HCT116 (cell line): ENCODE data around the gene CPA2. TPM values are rescaled to one million over a fixed set of nuclear protein-coding genes. Genes with fewer than 3 reads are reported as not detected.

Source experiments
- ATAC-seq: fragments of 200-7000 bp; cut with Tn5 transposase; 2 replicates; pipeline ENCODE4 v1.9.1; 2020; ENCODE audit warnings: mild to moderate bottlenecking, moderate library complexity
- BruUV-seq: library from RNA; stranded (reverse); fragments of 400-500 nt; replicated peaks from 2 replicates; lab custom pipeline; 2021; lab: Mats Ljungman, UMichigan
- CTCF ChIA-PET: fragments of 300-600 bp; sonication (Branson Sonifier 250); formaldehyde crosslinking; loops from one replicate; lab custom pipeline; 2021; ENCODE audit warnings: antibody characterized with exemption; lab: Charles Lee
- POLR2A ChIA-PET: fragments of 300-600, 350-600 bp; sonication (Branson Sonifier 250); formaldehyde crosslinking; loops from one replicate; lab custom pipeline; 2021; ENCODE audit warnings: antibody characterized with exemption; lab: Charles Lee
- RAD21 ChIA-PET, 2 experiments: fragments of 300-600 bp; sonication (Branson Sonifier 250); formaldehyde crosslinking; loops; one replicate each; lab custom pipeline; 2023; ENCODE audit warnings: low total read pairs in 2 of 2; ENCODE audit not compliant: uncharacterized antibody in 2 of 2, unreplicated experiment in 2 of 2, low non-redundant PET in 1 of 2; lab: Charles Lee
- DNase-seq: peaks from one replicate; pipeline ENCODE4 v3.0.0-alpha.2; 2010; ENCODE audit warnings: low read depth, low spot score
- H2AFZ ChIP-seq: fragments of 200-600 bp; shearing (Covaris generic), sonication (generic); 2 replicates; pipeline ENCODE4 v1.6.1; 2017; ENCODE audit warnings: low read depth, mixed run types, mixed read lengths, antibody characterized with exemption, low read length; ENCODE audit not compliant: poor library complexity, severe bottlenecking
- H3K27ac ChIP-seq: 2 replicates; pipeline ENCODE4 v1.5.1; 2012; ENCODE audit warnings: low read depth, low read length
- H3K27me3 ChIP-seq: fragments of 200-600 bp; sonication (generic); 2 replicates; pipeline ENCODE4 v1.6.1; 2016; ENCODE audit warnings: mixed run types, low read length, mixed read lengths; ENCODE audit not compliant: insufficient read depth
- H3K36me3 ChIP-seq, 2 experiments: fragments of 200-500 bp in 1 of 2; fragments of 200-600 bp in 1 of 2; sonication (Bioruptor generic) in 1 of 2; sonication (generic) in 1 of 2; 2 replicates each; pipeline versions ENCODE4 v1.5.1 to v1.6.1; 2014 to 2016; ENCODE audit warnings: low read length in 2 of 2, inconsistent platforms in 1 of 2, mixed read lengths in 1 of 2, mixed run types in 1 of 2; ENCODE audit not compliant: insufficient read depth in 2 of 2, control insufficient read depth in 1 of 2
- H3K4me1 ChIP-seq, 2 experiments: fragments of 200-600 bp in 1 of 2; sonication (generic) in 1 of 2; 2 replicates each; pipeline versions ENCODE4 v1.5.1 to v1.6.1; 2012 to 2017; ENCODE audit warnings: low read length in 2 of 2, inconsistent platforms in 1 of 2, mild to moderate bottlenecking in 1 of 2, mixed read lengths in 1 of 2, mixed run types in 1 of 2, moderate library complexity in 1 of 2; ENCODE audit not compliant: insufficient read depth in 2 of 2, control insufficient read depth in 1 of 2
- H3K4me2 ChIP-seq: fragments of 200-600 bp; sonication (generic); 2 replicates; pipeline ENCODE4 v1.6.1; 2017; ENCODE audit warnings: mixed run types, low read length, mixed read lengths
- H3K4me3 ChIP-seq, 2 experiments: fragments of 200-600 bp in 1 of 2; sonication (generic) in 1 of 2; replicated peaks in 1 of 2; 2 replicates each; pipeline ENCODE4 v1.5.1; 2011 to 2016; ENCODE audit warnings: low read length in 2 of 2, control low read depth in 1 of 2, low read depth in 1 of 2, mild to moderate bottlenecking in 1 of 2, mixed read lengths in 1 of 2, mixed run types in 1 of 2
- H3K79me2 ChIP-seq: fragments of 200-600 bp; sonication (generic); 2 replicates; pipeline ENCODE4 v1.6.1; 2017; ENCODE audit warnings: mild to moderate bottlenecking, mixed run types, low read length, moderate library complexity, mixed read lengths; ENCODE audit not compliant: insufficient read depth
- H3K9ac ChIP-seq: fragments of 200-600 bp; sonication (generic); 2 replicates; pipeline ENCODE4 v1.6.1; 2016; ENCODE audit warnings: low read length, mixed read lengths
- H3K9me2 ChIP-seq: fragments of 200-600 bp; sonication (generic), shearing (Covaris generic); 2 replicates; pipeline ENCODE4 v1.6.1; 2017; ENCODE audit warnings: mixed run types, mild to moderate bottlenecking, moderate library complexity; ENCODE audit not compliant: insufficient read depth
- H3K9me3 ChIP-seq, 2 experiments: fragments of 200-500 bp in 1 of 2; fragments of 200-600 bp in 1 of 2; sonication (Bioruptor generic) in 1 of 2; sonication (generic) in 1 of 2; 2 replicates each; pipeline ENCODE4 v1.6.1; 2014 to 2017; ENCODE audit warnings: low read length in 2 of 2, mixed read lengths in 2 of 2, inconsistent platforms in 1 of 2, low read depth in 1 of 2, mild to moderate bottlenecking in 1 of 2, mixed run types in 1 of 2, moderate library complexity in 1 of 2; ENCODE audit not compliant: control insufficient read depth in 1 of 2, insufficient read depth in 1 of 2
- H4K20me1 ChIP-seq: fragments of 200-600 bp; sonication (generic), shearing (Covaris generic); 2 replicates; pipeline ENCODE4 v1.6.1; 2017; ENCODE audit warnings: mixed run types, mild to moderate bottlenecking, moderate library complexity; ENCODE audit not compliant: insufficient read depth
- ATF3 ChIP-seq: IDR thresholded peaks from 2 replicates; pipeline ENCODE4 v1.6.1; 2012
- CBX3 ChIP-seq: IDR thresholded peaks from 2 replicates; pipeline ENCODE4 v1.6.1; 2012; ENCODE audit warnings: low read depth
- CEBPB ChIP-seq: IDR thresholded peaks from 2 replicates; pipeline ENCODE4 v1.6.1; 2012; ENCODE audit warnings: low read depth
- CTCF ChIP-seq, 3 experiments: fragments of 200-600 bp in 1 of 3; sonication (generic) in 1 of 3; IDR thresholded peaks in 2 of 3; conservative IDR thresholded peaks in 1 of 3; 2 replicates each; pipeline ENCODE4 v1.5.1; 2012 to 2017; ENCODE audit warnings: low read depth in 2 of 3, low read length in 2 of 3, antibody characterized with exemption in 1 of 3, borderline replicate concordance in 1 of 3, control low read depth in 1 of 3, mild to moderate bottlenecking in 1 of 3, mixed read lengths in 1 of 3, mixed run types in 1 of 3, moderate library complexity in 1 of 3; ENCODE audit not compliant: insufficient read depth in 1 of 3
- POLR2AphosphoS5 ChIP-seq: IDR thresholded peaks from 2 replicates; pipeline ENCODE4 v1.6.1; 2011; ENCODE audit warnings: mild to moderate bottlenecking, low read depth, low read length, moderate library complexity
- RAD21 ChIP-seq: IDR thresholded peaks from 2 replicates; pipeline ENCODE4 v1.6.1; 2012; ENCODE audit warnings: low read depth, mild to moderate bottlenecking
- SRF ChIP-seq: IDR thresholded peaks from 2 replicates; pipeline ENCODE4 v1.6.1; 2012; ENCODE audit warnings: low read depth
- TCF7L2 ChIP-seq: IDR thresholded peaks from 2 replicates; pipeline ENCODE4 v1.7.0; 2011; ENCODE audit warnings: borderline replicate concordance, inconsistent platforms; ENCODE audit not compliant: insufficient read depth, insufficient read length; ENCODE audit errors: extremely low read depth
- YY1 ChIP-seq: IDR thresholded peaks from 2 replicates; pipeline ENCODE4 v1.6.1; 2011; ENCODE audit warnings: low read length, low read depth, moderate library complexity, mild to moderate bottlenecking; ENCODE audit not compliant: insufficient replicate concordance; ENCODE audit errors: extremely low read depth
- intact Hi-C: fragments of 100-400 bp; cut with micrococcal nuclease; formaldehyde crosslinking; loops from 2 replicates; pipeline ENCODE4 v1.10.0; 2022
- total RNA-seq: library from RNA; stranded (reverse); gene quantifications from one replicate; pipeline ENCODE4 v1.2.1, GENCODE V29; 2021; ENCODE audit not compliant: unreplicated experiment

CPA2 gene
- total RNA-seq, 1 experiment from 2014 or later = 1.5 TPM

- intact Hi-C loops = no loop called here
- Histone ChIP-seq H3K79me2 (no peaks in the 10 kb centered on the region), H3K9me2 (no peaks in the 10 kb centered on the region), H2AFZ (no peak overlapping the region), H3K4me3 (no peak overlapping the region), H3K9me3 (no peaks in the 10 kb centered on the region), H3K4me1 (no peaks in the 10 kb centered on the region; a peak in 1 of 4 replicates), H4K20me1 (no peaks in the 10 kb centered on the region), H3K9ac (no peak overlapping the region), H3K27me3 (no peaks in the 10 kb centered on the region), H3K27ac (no peak overlapping the region), H3K36me3 (no peaks in the 10 kb centered on the region; a peak in 1 of 4 replicates), H3K4me2 (no peak overlapping the region)
- ATAC-seq = no peak
- CTCF ChIA-PET = no interaction called here
- TF ChIP-seq ATF3 (no peak), CBX3 (no peak), YY1 (no peak), POLR2AphosphoS5 (no peak), TCF7L2 (no peak), RAD21 (no peak), CEBPB (no peak), SRF (no peak), CTCF (IDR thresholded peaks at IDR 0.05 in 2 of 3, conservative IDR thresholded peaks at IDR 0.05 in 1 of 3; ENCODE audit: borderline replicate concordance in 1 of 3, insufficient read depth in 1 of 3, low read depth in 2 of 3, low read length in 2 of 3) (no peak)
- RAD21 ChIA-PET = no interaction called here
- no peak for DNase-seq
- POLR2A ChIA-PET = no interaction called here
- no TSS peak for BruUV-seq
Observed at GRCh38 chr7:130322615-130323014, 56.0 kb downstream of the CPA2 start.
